ENCODE results near the gene WSB1. TPM values are rescaled to one million over a fixed set of nuclear protein-coding genes. Genes with fewer than 3 reads are reported as not detected.

Gene WSB1
- total and polyA plus RNA-seq, 9 of the 15 experiments (the other 6 are each of a cell fraction or from before 2014, with no cell fraction given), result 22.8 to 229 (median 81.1) TPM

- 41% methylated on average over 6 of the region's 7 CpGs for WGBS (ENCODE audit: insufficient coverage, low coverage, missing lambda C conversion rate)
- in situ Hi-C loops (cut with MboI) (no loop called here), intact Hi-C loops (cut with micrococcal nuclease) (no loop called here)
- no peak overlapping the region for H3K27ac ChIP-seq (ENCODE audit: extremely low read depth, low read depth, low read length)
- H3K9me1 ChIP-seq (ENCODE audit: control insufficient read depth, insufficient read depth, low read length), result no peaks in the 10 kb centered on the region
- H3K4me2 ChIP-seq (ENCODE audit: insufficient read depth, low read length), result no peak overlapping the region
- ATAC-seq, result 0 out of 3 replicates have a peak, but pooled peaks have one; percentile 12
- H3K9me3 ChIP-seq (replicated peaks; ENCODE audit: control insufficient read depth, insufficient read depth, low read depth, low read length), result no peaks in the 10 kb centered on the region
- peaks cover 29% of the 10 kb centered on the region in 2 experiments for H3K4me1 ChIP-seq (replicated peaks in 1 of 2; ENCODE audit: control insufficient read depth in 2 of 2, insufficient read depth in 2 of 2, low read length in 2 of 2)
- H4K20me1 ChIP-seq (replicated peaks; ENCODE audit: control insufficient read depth, insufficient read depth, low read length), result no peaks in the 10 kb centered on the region
- no peak for DNase-seq (ENCODE audit: extremely low read depth in 1 of 4, low spot score in 3 of 4)
- peak overlapping the region; percentile 17; the same call in 1 of the 2 replicates for H2AFZ ChIP-seq (ENCODE audit: low read depth, low read length)
- no peak overlapping the region for H3K4me3 ChIP-seq
- no peaks in the 10 kb centered on the region for H3K27me3 ChIP-seq (ENCODE audit: control insufficient read depth in 2 of 2, insufficient read depth in 2 of 2, low read length in 2 of 2)
- TF ChIP-seq TRIM25 (IDR thresholded peaks at IDR 0.05; ENCODE audit: borderline replicate concordance) (no peak), NFATC3 (IDR thresholded peaks at IDR 0.05) (no peak), KLF10 (CRISPR knock-in tag; IDR thresholded peaks at IDR 0.05) (no peak)
- BruUV-seq (replicated peaks), result no TSS peak
- no peaks in the 10 kb centered on the region for H3K36me3 ChIP-seq (ENCODE audit: control insufficient read depth, insufficient read depth, low read length)
- H3K79me2 ChIP-seq (ENCODE audit: control insufficient read depth, insufficient read depth, low read length), result no peaks in the 10 kb centered on the region
- ChIA-PET CTCF (ENCODE audit: low intra/inter-chr PET ratio) (no interaction called here), POLR2A (interaction anchor here (0.6 to 1.7 kb wide), 6 partner anchors 10 to 95 kb away, joined by 3 to 5 read pairs (median 4); no protein-coding TSS in a partner anchor)
- no peak for FAIRE-seq
- no peak overlapping the region for H3K9ac ChIP-seq (ENCODE audit: insufficient read depth in 1 of 2, low read depth in 2 of 2, low read length in 2 of 2)
Measured at GRCh38 chr17:27362909-27363308, 69.0 kb downstream of the WSB1 start.

GRCh38 chr17:27363326-27363725, 69.4 kb downstream of the WSB1 start:
- DNase-seq (ENCODE audit: extremely low read depth in 1 of 4, low spot score in 3 of 4), result no peak
- TF ChIP-seq ZNF592 (IDR thresholded peaks at IDR 0.05), result no peak
- peak; percentile 31; the same call in 1 of the 2 replicates for TF ChIP-seq LEF1 (IDR thresholded peaks at IDR 0.05)
- no peak for TF ChIP-seq RFX7 (CRISPR knock-in tag; IDR thresholded peaks at IDR 0.05)
- Histone ChIP-seq H3K27ac (ENCODE audit: extremely low read depth, low read depth, low read length) (no peak overlapping the region; the same call in 2 of the 3 replicates), H3K36me3 (ENCODE audit: control insufficient read depth, insufficient read depth, low read length) (no peaks in the 10 kb centered on the region), H3K9ac (ENCODE audit: insufficient read depth in 1 of 2, low read depth in 2 of 2, low read length in 2 of 2) (peak overlapping the region in 1 of 2 experiments; percentile 45; a peak in 1 of 4 replicates), H3K9me3 (replicated peaks; ENCODE audit: control insufficient read depth, insufficient read depth, low read depth, low read length) (no peaks in the 10 kb centered on the region), H3K27me3 (ENCODE audit: control insufficient read depth in 2 of 2, insufficient read depth in 2 of 2, low read length in 2 of 2) (no peaks in the 10 kb centered on the region), H3K79me2 (ENCODE audit: control insufficient read depth, insufficient read depth, low read length) (no peaks in the 10 kb centered on the region), H2AFZ (ENCODE audit: low read depth, low read length) (peak overlapping the region; percentile 44; the same call in 1 of the 2 replicates), H3K4me3 (no peak overlapping the region), H3K4me2 (ENCODE audit: insufficient read depth, low read length) (no peak overlapping the region), H4K20me1 (replicated peaks; ENCODE audit: control insufficient read depth, insufficient read depth, low read length) (no peaks in the 10 kb centered on the region), H3K9me1 (ENCODE audit: control insufficient read depth, insufficient read depth, low read length) (no peaks in the 10 kb centered on the region), H3K4me1 (replicated peaks in 1 of 2; ENCODE audit: control insufficient read depth in 2 of 2, insufficient read depth in 2 of 2, low read length in 2 of 2) (peaks cover 29% of the 10 kb centered on the region in 2 experiments)
- peak; percentile 67 for ATAC-seq
- POLR2A ChIA-PET, result interaction anchor here (0.6 to 1.7 kb wide), 7 partner anchors 11 to 94 kb away, joined by 3 to 6 read pairs (median 4); no protein-coding TSS in a partner anchor
- FAIRE-seq, result no peak
- intact Hi-C loops (cut with micrococcal nuclease), result no loop called here
- in situ Hi-C loops (cut with MboI), result no loop called here
- 3% methylated on average over 3 of the region's 3 CpGs for WGBS (ENCODE audit: insufficient coverage, low coverage, missing lambda C conversion rate)
- CTCF ChIA-PET (ENCODE audit: low intra/inter-chr PET ratio), result no interaction called here
- no TSS peak for BruUV-seq (replicated peaks)
